B cell (primary cell): ENCODE data around the gene MPP2. TPM values are rescaled to one million over a fixed set of nuclear protein-coding genes. Genes with fewer than 3 reads are reported as not detected.

Experiments used
- ATAC-seq: fragments of 200-7000 bp; cut with Tn5 transposase; one replicate; pipeline ENCODE4 v1.10.0; 2021; ENCODE audit warnings: low read depth, mild to moderate bottlenecking, moderate number of reproducible peaks, moderate library complexity
- CTCF ChIA-PET: fragments of 350-600 bp; sonication (Branson Sonifier 250); formaldehyde crosslinking; loops from one replicate; lab custom pipeline; 2021; ENCODE audit warnings: antibody characterized with exemption, inconsistent platforms; lab: Charles Lee
- POLR2A ChIA-PET: fragments of 350-600 bp; sonication (Branson Sonifier 250); formaldehyde crosslinking; loops from one replicate; lab custom pipeline; 2021; ENCODE audit warnings: antibody characterized with exemption; lab: Charles Lee
- DNase-seq: peaks from one replicate; pipeline ENCODE4 v3.0.0; 2013
- H2AFZ ChIP-seq: 2 replicates; pipeline ENCODE4 v1.6.1; 2012; ENCODE audit warnings: mild to moderate bottlenecking, low read depth, low read length; ENCODE audit not compliant: insufficient read depth, poor library complexity, severe bottlenecking
- H3K27ac ChIP-seq, 2 donors: 1 replicate in 1 of 2; 2 replicates in 1 of 2; pipeline ENCODE4 v1.5.1; 2012 to 2013; ENCODE audit warnings: low read length in 2 of 2, mild to moderate bottlenecking in 2 of 2, moderate library complexity in 1 of 2
- H3K27me3 ChIP-seq, 4 experiments: fragments of 200-600 bp in 1 of 4; sonication (generic) in 1 of 4; replicated peaks in 1 of 4; 1 replicate in 2 of 4; 2 replicates in 2 of 4; pipeline versions ENCODE4 v1.6.1 to v1.7.0; 2013 to 2016; ENCODE audit warnings: low read length in 3 of 4, mild to moderate bottlenecking in 2 of 4, mixed read lengths in 1 of 4, moderate library complexity in 1 of 4; ENCODE audit not compliant: insufficient read depth in 4 of 4, control insufficient read depth in 3 of 4; ENCODE audit errors: control extremely low read depth in 1 of 4
- H3K36me3 ChIP-seq, 2 experiments: replicated peaks in 1 of 2; 1 replicate in 1 of 2; 2 replicates in 1 of 2; pipeline versions ENCODE4 v1.6.1 to v1.7.1; 2013; ENCODE audit warnings: low read length in 1 of 2; ENCODE audit not compliant: insufficient read depth in 2 of 2, control insufficient read depth in 1 of 2; ENCODE audit errors: control extremely low read depth in 1 of 2, extremely low read depth in 1 of 2
- H3K4me1 ChIP-seq, 2 donors: fragments of 200-600 bp in 1 of 2; sonication (generic) in 1 of 2; 1 replicate in 1 of 2; 2 replicates in 1 of 2; pipeline versions ENCODE4 v1.5.1 to v1.6.1; 2013 to 2017; ENCODE audit warnings: low read length in 2 of 2; ENCODE audit not compliant: control insufficient read depth in 2 of 2, insufficient read depth in 2 of 2
- H3K4me2 ChIP-seq: replicated peaks from 2 replicates; pipeline ENCODE3; 2012; ENCODE audit warnings: mild to moderate bottlenecking, low read depth, low read length; ENCODE audit not compliant: poor library complexity, severe bottlenecking
- H3K4me3 ChIP-seq, 5 experiments: fragments of 200-600 bp in 1 of 5; sonication (generic) in 1 of 5; 1 replicate in 3 of 5; 2 replicates in 2 of 5; pipeline versions ENCODE4 v1.5.1 to v1.7.0; 2011 to 2016; ENCODE audit warnings: low read length in 4 of 5, mild to moderate bottlenecking in 4 of 5, low read depth in 2 of 5, control low read depth in 1 of 5, moderate library complexity in 1 of 5; ENCODE audit not compliant: insufficient read depth in 1 of 5; ENCODE audit errors: control extremely low read depth in 1 of 5, extremely low read depth in 1 of 5
- H3K79me2 ChIP-seq: fragments of 200-600 bp; sonication (generic); one replicate; pipeline ENCODE4 v1.6.0; 2016; ENCODE audit warnings: low read length; ENCODE audit not compliant: control insufficient read depth, insufficient read depth
- H3K9ac ChIP-seq: fragments of 200-600 bp; sonication (generic); 2 replicates; pipeline ENCODE4 v1.6.1; 2017; ENCODE audit warnings: mild to moderate bottlenecking, low read length, moderate library complexity
- H3K9me3 ChIP-seq, 3 donors: one replicate each; pipeline versions ENCODE4 v1.6.1 to v1.7.1; 2013; ENCODE audit warnings: low read length in 2 of 3; ENCODE audit not compliant: control insufficient read depth in 2 of 3, insufficient read depth in 1 of 3; ENCODE audit errors: control extremely low read depth in 1 of 3
- H4K20me1 ChIP-seq: 2 replicates; pipeline ENCODE4 v1.6.0; 2012; ENCODE audit warnings: mild to moderate bottlenecking, low read length; ENCODE audit not compliant: insufficient read depth, control insufficient read depth, poor library complexity, severe bottlenecking
- H3K27ac Mint-ChIP-seq: one replicate; pipeline ENCODE4 v1.8.0; 2021; ENCODE audit warnings: mixed read lengths
- H3K27me3 Mint-ChIP-seq: one replicate; pipeline ENCODE4 v1.8.0; 2021; ENCODE audit warnings: mixed read lengths
- H3K4me1 Mint-ChIP-seq: one replicate; pipeline ENCODE4 v1.8.0; 2021; ENCODE audit warnings: mixed read lengths
- H3K4me3 Mint-ChIP-seq: one replicate; pipeline ENCODE4 v1.8.0; 2021; ENCODE audit warnings: mixed read lengths
- H3K9me3 Mint-ChIP-seq: one replicate; pipeline ENCODE4 v1.8.0; 2022; ENCODE audit warnings: mixed read lengths; ENCODE audit not compliant: insufficient read depth
- EZH2 ChIP-seq: IDR thresholded peaks from 2 replicates; pipeline ENCODE4 v1.6.1; 2012; ENCODE audit warnings: borderline replicate concordance, low read depth, mild to moderate bottlenecking, moderate library complexity, low read length; ENCODE audit not compliant: insufficient read depth, poor library complexity, severe bottlenecking
- WGBS: methylation state at CpG from one replicate; pipeline ENCODE4 v1.1.5; 2013; ENCODE audit warnings: missing lambda C conversion rate; ENCODE audit not compliant: insufficient coverage; 5-methylcytosine and 5-hydroxymethylcytosine counted together
- intact Hi-C: fragments of 100-400 bp; cut with micrococcal nuclease; formaldehyde crosslinking; loops from one replicate; pipeline ENCODE4 v1.10.0; 2022
- polyA plus RNA-seq: library from polyadenylated mRNA; depleted of rRNA; stranded (reverse); fragments of >200 nt; gene quantifications from 2 replicates; pipeline ENCODE4 v1.2.3, GENCODE V29; 2012
- total RNA-seq, 2 donors: library from RNA; stranded (reverse); fragments of 120-200 nt in 1 of 2; gene quantifications; 1 replicate in 1 of 2; 2 replicates in 1 of 2; pipeline versions ENCODE4 v1.2.3 to v1.2.4, GENCODE V29; 2013 to 2022
- TF ChIP-seq, protein P1 (sequence below): fragments of 200-600 bp; IDR thresholded peaks from one replicate; pipeline ENCODE4 v1.8.0; 2022; ENCODE audit warnings: antibody characterized with exemption, mild to moderate bottlenecking

MPP2 gene
- total and polyA plus RNA-seq, 2 donors (not counting 1 experiment from before 2014, with no cell fraction given) = 0.15 TPM; not detected in 1

DNA sequence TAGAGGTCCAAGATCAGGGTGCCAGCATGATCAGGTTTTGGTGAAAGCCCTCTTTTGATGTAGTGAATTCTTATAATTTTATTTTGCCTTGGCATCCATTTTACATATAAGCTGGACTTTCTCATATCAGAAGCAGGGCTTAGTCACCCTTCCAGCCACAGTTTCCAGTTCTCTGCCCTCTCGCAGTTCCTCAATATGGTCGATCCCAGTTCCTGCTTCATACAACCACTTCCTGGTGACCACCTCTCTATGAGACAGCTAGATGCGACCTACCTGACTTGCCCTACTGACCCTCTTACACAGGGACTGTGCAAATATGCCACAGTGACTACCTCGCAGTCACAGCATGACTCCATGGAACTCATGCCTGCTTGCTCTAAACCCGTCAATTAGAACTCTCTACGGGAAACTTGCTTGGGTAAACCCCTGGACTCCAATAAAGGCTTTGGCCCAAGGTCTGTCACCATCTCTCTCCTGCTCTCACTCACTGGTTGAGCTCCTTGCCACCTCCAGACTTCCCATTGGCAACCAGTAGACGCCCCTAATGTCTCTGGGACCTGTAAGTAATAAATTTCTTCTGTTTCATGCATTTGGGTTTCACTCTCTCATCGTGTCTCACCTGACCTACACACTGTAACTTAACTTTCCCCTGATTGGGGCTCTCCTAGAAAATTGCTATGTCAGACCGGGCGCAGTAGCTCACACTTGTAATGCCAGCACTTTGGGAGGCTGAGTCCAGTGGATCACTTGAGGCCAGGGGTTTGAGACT is 38.9 kb downstream of the MPP2 start:
- no peak overlapping the region for H2AFZ ChIP-seq
- TF ChIP-seq, protein P1, sequence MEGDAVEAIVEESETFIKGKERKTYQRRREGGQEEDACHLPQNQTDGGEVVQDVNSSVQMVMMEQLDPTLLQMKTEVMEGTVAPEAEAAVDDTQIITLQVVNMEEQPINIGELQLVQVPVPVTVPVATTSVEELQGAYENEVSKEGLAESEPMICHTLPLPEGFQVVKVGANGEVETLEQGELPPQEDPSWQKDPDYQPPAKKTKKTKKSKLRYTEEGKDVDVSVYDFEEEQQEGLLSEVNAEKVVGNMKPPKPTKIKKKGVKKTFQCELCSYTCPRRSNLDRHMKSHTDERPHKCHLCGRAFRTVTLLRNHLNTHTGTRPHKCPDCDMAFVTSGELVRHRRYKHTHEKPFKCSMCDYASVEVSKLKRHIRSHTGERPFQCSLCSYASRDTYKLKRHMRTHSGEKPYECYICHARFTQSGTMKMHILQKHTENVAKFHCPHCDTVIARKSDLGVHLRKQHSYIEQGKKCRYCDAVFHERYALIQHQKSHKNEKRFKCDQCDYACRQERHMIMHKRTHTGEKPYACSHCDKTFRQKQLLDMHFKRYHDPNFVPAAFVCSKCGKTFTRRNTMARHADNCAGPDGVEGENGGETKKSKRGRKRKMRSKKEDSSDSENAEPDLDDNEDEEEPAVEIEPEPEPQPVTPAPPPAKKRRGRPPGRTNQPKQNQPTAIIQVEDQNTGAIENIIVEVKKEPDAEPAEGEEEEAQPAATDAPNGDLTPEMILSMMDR = no peak
- TF ChIP-seq EZH2 = no peak
- DNase-seq = no peak
- Mint-ChIP-seq H3K27ac (peak overlapping the region; percentile 37), H3K9me3 (peaks cover 2% of the 10 kb centered on the region), H3K4me3 (no peak overlapping the region), H3K4me1 (no peaks in the 10 kb centered on the region), H3K27me3 (peaks cover 51% of the 10 kb centered on the region)
- peaks cover 0 to 7% (median 0%) of the 10 kb centered on the region in 3 donors for H3K9me3 ChIP-seq
- ChIA-PET CTCF (interaction anchor here (1.8 kb wide), 1 partner anchor 9 kb away, joined by 11 read pairs; no protein-coding TSS in a partner anchor), POLR2A (no interaction called here)
- H3K4me1 ChIP-seq = no peaks in the 10 kb centered on the region
- H3K79me2 ChIP-seq = no peaks in the 10 kb centered on the region
- H3K36me3 ChIP-seq = no peaks in the 10 kb centered on the region
- no peaks in the 10 kb centered on the region for H4K20me1 ChIP-seq
- H3K27ac ChIP-seq = no peak overlapping the region
- no peak for ATAC-seq
- no peak overlapping the region for H3K4me3 ChIP-seq
- H3K9ac ChIP-seq = no peak overlapping the region
- intact Hi-C loops = no loop called here
- 84% methylated on average over 9 of the region's 10 CpGs for WGBS
- peaks cover 0 to 14% (median 4%) of the 10 kb centered on the region in 4 experiments for H3K27me3 ChIP-seq
- no peak overlapping the region for H3K4me2 ChIP-seq
